ENCODE results near the gene TNFAIP8L3. TPM values are rescaled to one million over a fixed set of nuclear protein-coding genes. Genes with fewer than 3 reads are reported as not detected.

TNFAIP8L3 gene
- total RNA-seq, 4 donors from 2014 or later: 3.7 to 12.5 (median 10.0) TPM

- H3K4me1 ChIP-seq: peaks cover 0 to 26% (median 0%) of the 10 kb centered on the region in 4 donors
- H3K9me3 ChIP-seq: no peaks in the 10 kb centered on the region
- H3K27ac ChIP-seq: no peak overlapping the region
- H3K4me3 ChIP-seq: no peak overlapping the region
- TF ChIP-seq POLR2A (IDR thresholded peaks at IDR 0.05) (no peak), EP300 (IDR thresholded peaks at IDR 0.05) (no peak)
- TF ChIP-seq, protein P1, sequence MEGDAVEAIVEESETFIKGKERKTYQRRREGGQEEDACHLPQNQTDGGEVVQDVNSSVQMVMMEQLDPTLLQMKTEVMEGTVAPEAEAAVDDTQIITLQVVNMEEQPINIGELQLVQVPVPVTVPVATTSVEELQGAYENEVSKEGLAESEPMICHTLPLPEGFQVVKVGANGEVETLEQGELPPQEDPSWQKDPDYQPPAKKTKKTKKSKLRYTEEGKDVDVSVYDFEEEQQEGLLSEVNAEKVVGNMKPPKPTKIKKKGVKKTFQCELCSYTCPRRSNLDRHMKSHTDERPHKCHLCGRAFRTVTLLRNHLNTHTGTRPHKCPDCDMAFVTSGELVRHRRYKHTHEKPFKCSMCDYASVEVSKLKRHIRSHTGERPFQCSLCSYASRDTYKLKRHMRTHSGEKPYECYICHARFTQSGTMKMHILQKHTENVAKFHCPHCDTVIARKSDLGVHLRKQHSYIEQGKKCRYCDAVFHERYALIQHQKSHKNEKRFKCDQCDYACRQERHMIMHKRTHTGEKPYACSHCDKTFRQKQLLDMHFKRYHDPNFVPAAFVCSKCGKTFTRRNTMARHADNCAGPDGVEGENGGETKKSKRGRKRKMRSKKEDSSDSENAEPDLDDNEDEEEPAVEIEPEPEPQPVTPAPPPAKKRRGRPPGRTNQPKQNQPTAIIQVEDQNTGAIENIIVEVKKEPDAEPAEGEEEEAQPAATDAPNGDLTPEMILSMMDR (IDR thresholded peaks at IDR 0.05): no peak
- no peaks in the 10 kb centered on the region for H3K36me3 ChIP-seq
- H3K27me3 ChIP-seq: no peaks in the 10 kb centered on the region
- no peak for DNase-seq (ENCODE audit: low spot score in 2 of 2)
Measured at GRCh38 chr15:51106481-51106880, 11.8 kb upstream of the TNFAIP8L3 start.

GRCh38 chr15:51105430-51106016 is 10.8 kb upstream of the TNFAIP8L3 start:
- TF ChIP-seq, protein P1 (IDR thresholded peaks at IDR 0.05): no peak
- TF ChIP-seq EP300 (IDR thresholded peaks at IDR 0.05) (no peak), POLR2A (IDR thresholded peaks at IDR 0.05) (no peak)
- H3K36me3 ChIP-seq: no peaks in the 10 kb centered on the region
- no peak for DNase-seq (ENCODE audit: low spot score in 2 of 2)
- H3K9me3 ChIP-seq: no peaks in the 10 kb centered on the region
- no peak overlapping the region for H3K4me3 ChIP-seq
- 63 to 66% methylated on average over 4 of the region's 4 CpGs for WGBS, 2 donors
- peaks cover 0 to 26% (median 0%) of the 10 kb centered on the region in 4 donors for H3K4me1 ChIP-seq
- no peak overlapping the region for H3K27ac ChIP-seq
- no peaks in the 10 kb centered on the region for H3K27me3 ChIP-seq

DNA sequence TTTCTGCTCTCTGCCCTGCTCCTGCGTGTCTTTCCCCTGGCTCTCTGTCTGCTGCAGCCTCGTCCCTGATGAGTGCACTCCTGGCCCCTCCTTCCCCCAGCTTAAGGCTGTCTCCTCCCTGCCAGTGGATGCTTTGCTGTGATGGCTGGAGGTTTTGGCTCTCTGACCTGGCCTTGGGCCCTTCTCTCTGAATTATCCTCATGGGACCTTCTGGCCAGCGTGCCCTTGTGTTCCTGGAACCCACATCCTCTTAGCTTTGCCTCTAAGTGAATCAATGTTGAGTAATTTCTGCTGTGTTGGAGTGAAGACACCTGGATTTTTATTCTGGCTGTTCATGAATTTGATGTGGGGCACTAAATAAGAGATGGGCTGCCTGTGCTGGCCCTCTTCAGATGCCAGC is 9.8 kb upstream of the TNFAIP8L3 start:
- Histone ChIP-seq H3K9me3 (no peaks in the 10 kb centered on the region), H3K36me3 (no peaks in the 10 kb centered on the region), H3K27ac (peak overlapping the region in 1 of 4 donors; percentile 39), H3K4me1 (peaks cover 0 to 20% (median 0%) of the 10 kb centered on the region in 4 donors), H3K27me3 (no peaks in the 10 kb centered on the region), H3K4me3 (no peak overlapping the region)
- DNase-seq (ENCODE audit: low spot score in 2 of 2): peak; percentile 33 to 62
- 36 to 40% methylated on average over 3 of the region's 3 CpGs for WGBS, 2 donors
- TF ChIP-seq POLR2A (IDR thresholded peaks at IDR 0.05) (no peak), EP300 (IDR thresholded peaks at IDR 0.05) (peak in 1 of 2 donors; percentile 85)
- TF ChIP-seq, protein P1 (IDR thresholded peaks at IDR 0.05): no peak

DNA sequence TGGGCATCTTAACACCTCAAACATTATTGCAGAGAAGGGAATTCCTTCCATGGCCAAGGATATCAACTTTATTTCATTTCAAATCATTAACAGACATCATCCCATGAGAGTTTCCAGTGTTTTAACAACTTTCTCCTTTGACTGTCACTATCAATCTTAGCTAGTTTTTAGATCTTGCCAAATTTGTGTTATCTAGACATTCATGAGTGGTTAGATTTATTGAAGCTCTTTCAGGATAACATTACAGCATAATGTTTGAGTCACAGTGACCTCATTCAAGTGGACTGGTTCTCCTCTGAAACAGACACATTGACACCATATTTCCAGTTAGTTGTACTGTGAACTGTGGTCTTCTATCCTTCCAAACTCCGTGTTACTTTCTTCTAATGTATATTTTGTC is 8.6 kb upstream of the TNFAIP8L3 start:
- 52 to 71% methylated on average over 1 of the region's 1 CpG for WGBS, 2 donors

GRCh38 chr15:51100785-51101489 is 6.2 kb upstream of the TNFAIP8L3 start:
- 81 to 88% methylated on average over 9 of the region's 9 CpGs for WGBS, 2 donors
- Histone ChIP-seq H3K27me3 (peaks cover 0 to 11% of the 10 kb centered on the region in 2 donors), H3K9me3 (no peaks in the 10 kb centered on the region), H3K4me3 (no peak overlapping the region), H3K4me1 (peaks cover 0 to 19% (median 0%) of the 10 kb centered on the region in 4 donors), H3K36me3 (no peaks in the 10 kb centered on the region), H3K27ac (no peak overlapping the region)
- TF ChIP-seq EP300 (IDR thresholded peaks at IDR 0.05) (no peak), POLR2A (IDR thresholded peaks at IDR 0.05) (no peak)
- TF ChIP-seq, protein P1 (IDR thresholded peaks at IDR 0.05): no peak
- no peak for DNase-seq (ENCODE audit: low spot score in 2 of 2)

More for the DNA sequence above, 8.6 kb upstream of the TNFAIP8L3 start:
- peak overlapping the region in 1 of 4 donors; percentile 28 for H3K27ac ChIP-seq
- no peaks in the 10 kb centered on the region for H3K36me3 ChIP-seq
- no peak for DNase-seq (ENCODE audit: low spot score in 2 of 2)
- no peaks in the 10 kb centered on the region for H3K27me3 ChIP-seq
- TF ChIP-seq POLR2A (IDR thresholded peaks at IDR 0.05): no peak
- TF ChIP-seq, protein P1 (IDR thresholded peaks at IDR 0.05): no peak
- peaks cover 0 to 12% (median 0%) of the 10 kb centered on the region in 4 donors for H3K4me1 ChIP-seq
- H3K9me3 ChIP-seq: no peaks in the 10 kb centered on the region
- no peak overlapping the region for H3K4me3 ChIP-seq

Data from tibial nerve (tissue), 4 donors.